ENCODE data around the gene TUBGCP6. TPM values are rescaled to one million over a fixed set of nuclear protein-coding genes. Genes with fewer than 3 reads are reported as not detected.

The TUBGCP6 gene
- total RNA-seq, 1 donor from 2014 or later: 26.3 TPM

DNA sequence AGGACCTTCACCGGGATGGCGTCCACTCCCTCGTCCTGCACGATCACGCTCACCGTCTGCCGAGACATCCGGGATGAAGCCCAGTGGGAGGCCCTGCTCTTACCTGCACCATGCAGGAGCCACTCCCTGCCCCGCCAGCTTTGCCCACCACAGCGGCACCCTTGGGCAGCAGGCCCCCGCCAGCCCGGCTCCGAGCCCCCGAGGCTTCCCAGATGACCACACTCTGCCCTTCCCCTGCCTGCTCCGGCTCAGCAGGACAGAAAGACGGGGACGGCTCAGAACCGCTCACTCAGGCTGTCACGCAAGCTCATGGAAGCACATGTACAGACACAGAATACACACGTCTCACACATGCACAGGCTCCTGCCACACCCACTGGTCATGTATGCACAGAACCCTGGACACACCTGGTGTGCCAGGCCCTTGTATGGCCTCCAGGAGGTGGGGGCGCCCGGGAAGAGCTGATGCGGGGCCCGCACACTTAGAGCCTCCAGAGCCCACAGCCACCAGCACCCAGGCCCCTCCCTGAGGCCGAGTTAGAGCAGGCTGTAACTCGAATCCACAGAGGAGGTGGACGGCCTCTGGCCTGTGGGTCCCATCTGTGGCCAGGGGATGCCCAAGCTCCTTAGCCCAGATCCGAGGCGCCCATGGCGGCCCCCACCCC, 34.3 kb upstream of the TUBGCP6 start:
- peaks cover 9% of the 10 kb centered on the region for H3K79me2 ChIP-seq (ENCODE audit: insufficient read depth, low read length)
- DNase-seq (ENCODE audit: low read depth) (no peak), FAIRE-seq (no peak)
- H3K36me3 Mint-ChIP-seq (ENCODE audit: low read depth, unreplicated experiment): peaks cover 2% of the 10 kb centered on the region
- H3K9ac ChIP-seq (ENCODE audit: low read length): no peak overlapping the region
- no peak overlapping the region for H3K4me2 ChIP-seq (ENCODE audit: low read length)
- TF ChIP-seq, protein P1, sequence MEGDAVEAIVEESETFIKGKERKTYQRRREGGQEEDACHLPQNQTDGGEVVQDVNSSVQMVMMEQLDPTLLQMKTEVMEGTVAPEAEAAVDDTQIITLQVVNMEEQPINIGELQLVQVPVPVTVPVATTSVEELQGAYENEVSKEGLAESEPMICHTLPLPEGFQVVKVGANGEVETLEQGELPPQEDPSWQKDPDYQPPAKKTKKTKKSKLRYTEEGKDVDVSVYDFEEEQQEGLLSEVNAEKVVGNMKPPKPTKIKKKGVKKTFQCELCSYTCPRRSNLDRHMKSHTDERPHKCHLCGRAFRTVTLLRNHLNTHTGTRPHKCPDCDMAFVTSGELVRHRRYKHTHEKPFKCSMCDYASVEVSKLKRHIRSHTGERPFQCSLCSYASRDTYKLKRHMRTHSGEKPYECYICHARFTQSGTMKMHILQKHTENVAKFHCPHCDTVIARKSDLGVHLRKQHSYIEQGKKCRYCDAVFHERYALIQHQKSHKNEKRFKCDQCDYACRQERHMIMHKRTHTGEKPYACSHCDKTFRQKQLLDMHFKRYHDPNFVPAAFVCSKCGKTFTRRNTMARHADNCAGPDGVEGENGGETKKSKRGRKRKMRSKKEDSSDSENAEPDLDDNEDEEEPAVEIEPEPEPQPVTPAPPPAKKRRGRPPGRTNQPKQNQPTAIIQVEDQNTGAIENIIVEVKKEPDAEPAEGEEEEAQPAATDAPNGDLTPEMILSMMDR (IDR thresholded peaks at IDR 0.05; ENCODE audit: insufficient read depth, low read depth, low read length): no peak
- no peak for TF ChIP-seq EZH2 (IDR thresholded peaks at IDR 0.05; ENCODE audit: insufficient read depth, low read length)
- no peak overlapping the region for H3K4me3 Mint-ChIP-seq (ENCODE audit: unreplicated experiment)
- H3K36me3 ChIP-seq (ENCODE audit: insufficient read depth, low read length): peaks cover 15% of the 10 kb centered on the region
- H2AFZ ChIP-seq (ENCODE audit: low read depth, low read length): no peak overlapping the region
- H3K4me3 ChIP-seq (ENCODE audit: insufficient read depth, low read depth, low read length): no peak overlapping the region
- no peaks in the 10 kb centered on the region for H3K9me3 Mint-ChIP-seq (ENCODE audit: unreplicated experiment)
- peaks cover 41% of the 10 kb centered on the region for H4K20me1 ChIP-seq (ENCODE audit: insufficient read depth, low read length)
- H3K9me3 ChIP-seq (ENCODE audit: insufficient read depth, low read depth, low read length): no peaks in the 10 kb centered on the region
- H3K27ac Mint-ChIP-seq (ENCODE audit: unreplicated experiment): peak overlapping the region; percentile 26
- no peaks in the 10 kb centered on the region for H3K27me3 Mint-ChIP-seq (ENCODE audit: low read depth, unreplicated experiment)
- H3K4me1 Mint-ChIP-seq (ENCODE audit: low read depth, unreplicated experiment): peaks cover 4% of the 10 kb centered on the region
- H3K4me1 ChIP-seq (ENCODE audit: insufficient read depth, low read length): peaks cover 14% of the 10 kb centered on the region
- no peak overlapping the region for H3K27ac ChIP-seq (ENCODE audit: low read depth, low read length)
- no peaks in the 10 kb centered on the region for H3K27me3 ChIP-seq (ENCODE audit: insufficient read depth, low read length)

DNA sequence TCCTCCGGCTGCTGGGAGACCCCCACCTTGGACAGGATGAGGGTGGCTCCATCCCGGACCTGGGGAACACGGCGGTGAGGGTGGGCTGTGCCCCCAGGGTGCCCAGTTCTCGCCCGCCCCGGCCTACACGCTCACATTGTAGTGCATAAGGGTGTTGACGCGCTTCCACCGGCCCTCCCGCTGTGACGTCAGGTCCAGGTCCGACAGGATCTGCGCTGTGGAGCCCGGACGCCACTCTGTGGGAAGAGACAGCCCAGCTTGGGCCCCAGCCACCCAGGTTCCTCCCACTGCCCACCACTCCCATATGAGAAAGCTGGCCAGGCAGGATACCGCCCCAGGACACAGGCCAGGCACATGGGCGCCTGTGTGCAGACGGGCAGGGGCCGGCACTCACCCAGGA, 33.6 kb upstream of the TUBGCP6 start:
- H3K4me3 ChIP-seq (ENCODE audit: insufficient read depth, low read depth, low read length): no peak overlapping the region
- FAIRE-seq (no peak), DNase-seq (ENCODE audit: low read depth) (no peak)
- TF ChIP-seq, protein P1 (IDR thresholded peaks at IDR 0.05; ENCODE audit: insufficient read depth, low read depth, low read length): no peak
- TF ChIP-seq EZH2 (IDR thresholded peaks at IDR 0.05; ENCODE audit: insufficient read depth, low read length): no peak
- no peaks in the 10 kb centered on the region for H3K27me3 ChIP-seq (ENCODE audit: insufficient read depth, low read length)
- H3K9me3 ChIP-seq (ENCODE audit: insufficient read depth, low read depth, low read length): no peaks in the 10 kb centered on the region
- Mint-ChIP-seq H3K4me3 (ENCODE audit: unreplicated experiment) (no peak overlapping the region), H3K27ac (ENCODE audit: unreplicated experiment) (no peak overlapping the region), H3K4me1 (ENCODE audit: low read depth, unreplicated experiment) (peaks cover 8% of the 10 kb centered on the region), H3K27me3 (ENCODE audit: low read depth, unreplicated experiment) (no peaks in the 10 kb centered on the region), H3K9me3 (ENCODE audit: unreplicated experiment) (no peaks in the 10 kb centered on the region), H3K36me3 (ENCODE audit: low read depth, unreplicated experiment) (peaks cover 2% of the 10 kb centered on the region)
- no peak overlapping the region for H2AFZ ChIP-seq (ENCODE audit: low read depth, low read length)
- no peak overlapping the region for H3K4me2 ChIP-seq (ENCODE audit: low read length)
- no peak overlapping the region for H3K9ac ChIP-seq (ENCODE audit: low read length)
- peaks cover 44% of the 10 kb centered on the region for H4K20me1 ChIP-seq (ENCODE audit: insufficient read depth, low read length)
- H3K79me2 ChIP-seq (ENCODE audit: insufficient read depth, low read length): peaks cover 9% of the 10 kb centered on the region
- H3K36me3 ChIP-seq (ENCODE audit: insufficient read depth, low read length): peaks cover 15% of the 10 kb centered on the region
- no peak overlapping the region for H3K27ac ChIP-seq (ENCODE audit: low read depth, low read length)
- peaks cover 14% of the 10 kb centered on the region for H3K4me1 ChIP-seq (ENCODE audit: insufficient read depth, low read length)

DNA sequence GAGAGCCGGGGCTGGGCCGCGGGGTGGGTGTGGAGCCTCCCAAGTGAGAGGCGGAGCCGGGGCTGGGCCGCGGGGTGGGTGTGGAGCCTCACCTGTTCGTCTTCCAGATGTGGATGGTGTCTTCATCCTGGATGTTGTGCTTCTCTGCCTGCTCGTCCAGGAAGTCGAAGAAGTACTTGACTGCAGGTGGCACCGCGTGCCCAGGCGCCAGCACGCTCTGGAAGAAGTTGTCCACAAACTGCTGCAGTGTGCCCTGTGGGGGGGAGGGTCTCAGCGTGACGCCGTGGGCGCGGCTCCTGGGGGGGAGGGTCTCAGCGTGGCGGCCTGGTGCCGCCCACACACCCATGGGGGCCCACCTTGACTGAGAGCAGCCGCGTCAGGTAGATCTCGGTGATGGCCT, 32.9 kb upstream of the TUBGCP6 start:
- Histone ChIP-seq H3K9me3 (ENCODE audit: insufficient read depth, low read depth, low read length) (no peaks in the 10 kb centered on the region), H3K4me1 (ENCODE audit: insufficient read depth, low read length) (peaks cover 10% of the 10 kb centered on the region), H3K4me3 (ENCODE audit: insufficient read depth, low read depth, low read length) (no peak overlapping the region), H3K27me3 (ENCODE audit: insufficient read depth, low read length) (no peaks in the 10 kb centered on the region), H2AFZ (ENCODE audit: low read depth, low read length) (no peak overlapping the region), H3K36me3 (ENCODE audit: insufficient read depth, low read length) (peaks cover 15% of the 10 kb centered on the region), H3K9ac (ENCODE audit: low read length) (no peak overlapping the region), H4K20me1 (ENCODE audit: insufficient read depth, low read length) (peaks cover 47% of the 10 kb centered on the region), H3K27ac (ENCODE audit: low read depth, low read length) (no peak overlapping the region), H3K79me2 (ENCODE audit: insufficient read depth, low read length) (peaks cover 4% of the 10 kb centered on the region), H3K4me2 (ENCODE audit: low read length) (no peak overlapping the region)
- DNase-seq (ENCODE audit: low read depth) (no peak), FAIRE-seq (no peak)
- H3K27me3 Mint-ChIP-seq (ENCODE audit: low read depth, unreplicated experiment): no peaks in the 10 kb centered on the region
- peaks cover 2% of the 10 kb centered on the region for H3K36me3 Mint-ChIP-seq (ENCODE audit: low read depth, unreplicated experiment)
- no peaks in the 10 kb centered on the region for H3K9me3 Mint-ChIP-seq (ENCODE audit: unreplicated experiment)
- H3K27ac Mint-ChIP-seq (ENCODE audit: unreplicated experiment): no peak overlapping the region
- peaks cover 10% of the 10 kb centered on the region for H3K4me1 Mint-ChIP-seq (ENCODE audit: low read depth, unreplicated experiment)
- TF ChIP-seq, protein P1 (IDR thresholded peaks at IDR 0.05; ENCODE audit: insufficient read depth, low read depth, low read length): no peak
- TF ChIP-seq EZH2 (IDR thresholded peaks at IDR 0.05; ENCODE audit: insufficient read depth, low read length): no peak
- H3K4me3 Mint-ChIP-seq (ENCODE audit: unreplicated experiment): no peak overlapping the region
